GM21737 (cell line): ENCODE measurements around the gene MAGT1.
"Not testable (repeated sequence)": the region's sequence is repeated elsewhere in the genome, so short reads cannot be mapped to it uniquely, and the experiment has no call there.

Source experiments
- ATAC-seq: cut with Tn5 transposase; IDR thresholded peaks from one replicate; pipeline ENCODE4 v1.9.1; 2021; ENCODE audit warnings: mild to moderate bottlenecking, moderate library complexity; ENCODE audit not compliant: unreplicated experiment

The MAGT1 gene

GRCh38 chrX:77894921-77895886 is at the start of gene MAGT1:
Gene MAGT1 (minus strand): TSS chrX:77895435. CDS start chrX:77895410, 25 bp downstream.
- peak; percentile 86 for ATAC-seq

- ATAC-seq: not testable (repeated sequence)
These were observed 49.8 kb upstream of the MAGT1 start for GRCh38 chrX:77945031-77945430.

GRCh38 chrX:77938083-77938680 is 42.9 kb upstream of the MAGT1 start:
- ATAC-seq: no peak

GRCh38 chrX:77937291-77937690 is 42.1 kb upstream of the MAGT1 start:
- ATAC-seq: no peak

- no peak for ATAC-seq
These were observed 41.1 kb upstream of the MAGT1 start for GRCh38 chrX:77936299-77936698.

GRCh38 chrX:77935886-77936285 is 40.7 kb upstream of the MAGT1 start:
- no peak for ATAC-seq

- ATAC-seq: no peak
These were observed 35.3 kb upstream of the MAGT1 start for GRCh38 chrX:77930581-77930980.

GRCh38 chrX:77925764-77926163 is 30.5 kb upstream of the MAGT1 start:
- ATAC-seq: no peak

- no peak for ATAC-seq
These were observed 29.2 kb upstream of the MAGT1 start for GRCh38 chrX:77924320-77924859.

GRCh38 chrX:77922787-77923186 is 27.6 kb upstream of the MAGT1 start:
- ATAC-seq: no peak

- not testable (repeated sequence) for ATAC-seq
These were observed 24.1 kb upstream of the MAGT1 start for GRCh38 chrX:77919370-77919769.

GRCh38 chrX:77918568-77918967 is 23.3 kb upstream of the MAGT1 start:
- no peak for ATAC-seq

- ATAC-seq: no peak
These were observed 22.2 kb upstream of the MAGT1 start for GRCh38 chrX:77917294-77917933.

GRCh38 chrX:77910108-77910840 is 15.0 kb upstream of the MAGT1 start, which contains the start of gene ATP7A:
Gene ATP7A (plus strand): TSS chrX:77910693. CDS start chrX:77971642, 60,949 bp downstream.
- ATAC-seq: peak; percentile 97

GRCh38 chrX:77901506-77901905 is 6.3 kb upstream of the MAGT1 start:
- no peak for ATAC-seq

GRCh38 chrX:77900688-77901087 is 5.5 kb upstream of the MAGT1 start:
- ATAC-seq: no peak

GRCh38 chrX:77899081-77899828 is 4.0 kb upstream of the MAGT1 start, which contains the start of gene COX7B:
Gene COX7B (plus strand): TSS chrX:77899468. CDS start chrX:77899554, 86 bp downstream.
- ATAC-seq: peak; percentile 66

- no peak for ATAC-seq
These were observed 1.5 kb downstream of the MAGT1 start for GRCh38 chrX:77893713-77894112.

- no peak for ATAC-seq
These were observed 2.3 kb downstream of the MAGT1 start for GRCh38 chrX:77892887-77893286.

- not testable (repeated sequence) for ATAC-seq
These were observed 13.8 kb downstream of the MAGT1 start for GRCh38 chrX:77881418-77881817.
